HG03575 (cell line): ENCODE data around the gene IER3IP1.
A peak's percentile ranks its signal among the peaks of the same experiment; 100 is the strongest.
"Not testable (repeated sequence)": the region's sequence is repeated elsewhere in the genome, so short reads cannot be mapped to it uniquely, and the experiment has no call there.

Experiments used
- ATAC-seq: cut with Tn5 transposase; IDR thresholded peaks from one replicate; pipeline ENCODE4 v1.9.1; 2021; ENCODE audit not compliant: unreplicated experiment, insufficient number of reproducible peaks, low FRiP score; ENCODE audit errors: extremely low read depth

Gene IER3IP1

GRCh38 chr18:47166294-47166693 is 9.9 kb downstream of the IER3IP1 start:
- ATAC-seq: no peak

GRCh38 chr18:47163241-47163640 is 12.9 kb downstream of the IER3IP1 start:
- ATAC-seq: peak; percentile 53

GRCh38 chr18:47160256-47160655 is 15.9 kb downstream of the IER3IP1 start:
- no peak for ATAC-seq

- ATAC-seq: not testable (repeated sequence)
These were observed 17.8 kb downstream of the IER3IP1 start for GRCh38 chr18:47158404-47158803.

- ATAC-seq: no peak
These were observed 24.7 kb downstream of the IER3IP1 start for GRCh38 chr18:47151439-47151838.

- ATAC-seq: no peak
These were observed 25.3 kb downstream of the IER3IP1 start for GRCh38 chr18:47150824-47151366.

- no peak for ATAC-seq
These were observed 25.9 kb downstream of the IER3IP1 start, which contains the start of gene HDHD2 for GRCh38 chr18:47150029-47150823. Gene HDHD2 (minus strand): TSS chr18:47150500. CDS start chr18:47136439, 14,061 bp downstream.

- no peak for ATAC-seq
These were observed 26.6 kb downstream of the IER3IP1 start for GRCh38 chr18:47149457-47150028.

- ATAC-seq: no peak
These were observed 30.0 kb downstream of the IER3IP1 start for GRCh38 chr18:47146206-47146605.

GRCh38 chr18:47143899-47144485 is 32.2 kb downstream of the IER3IP1 start:
- no peak for ATAC-seq

- no peak for ATAC-seq
These were observed 33.0 kb downstream of the IER3IP1 start for GRCh38 chr18:47143153-47143552.

- ATAC-seq: no peak
These were observed 34.9 kb downstream of the IER3IP1 start for GRCh38 chr18:47141289-47141688.

- ATAC-seq: no peak
These were observed 55.0 kb downstream of the IER3IP1 start for GRCh38 chr18:47121146-47121545.

GRCh38 chr18:47120428-47120827 is 55.7 kb downstream of the IER3IP1 start:
- peak; percentile 82 for ATAC-seq

- ATAC-seq: no peak
These were observed 57.2 kb downstream of the IER3IP1 start for GRCh38 chr18:47118981-47119380.

- no peak for ATAC-seq
These were observed 61.0 kb downstream of the IER3IP1 start for GRCh38 chr18:47115205-47115604.

GRCh38 chr18:47113796-47114540 is 62.2 kb downstream of the IER3IP1 start:
- no peak for ATAC-seq

- ATAC-seq: no peak
These were observed 65.5 kb downstream of the IER3IP1 start for GRCh38 chr18:47110492-47111274.
